Measurements from ENCODE around the gene MYO9A.

The MYO9A gene

DNA sequence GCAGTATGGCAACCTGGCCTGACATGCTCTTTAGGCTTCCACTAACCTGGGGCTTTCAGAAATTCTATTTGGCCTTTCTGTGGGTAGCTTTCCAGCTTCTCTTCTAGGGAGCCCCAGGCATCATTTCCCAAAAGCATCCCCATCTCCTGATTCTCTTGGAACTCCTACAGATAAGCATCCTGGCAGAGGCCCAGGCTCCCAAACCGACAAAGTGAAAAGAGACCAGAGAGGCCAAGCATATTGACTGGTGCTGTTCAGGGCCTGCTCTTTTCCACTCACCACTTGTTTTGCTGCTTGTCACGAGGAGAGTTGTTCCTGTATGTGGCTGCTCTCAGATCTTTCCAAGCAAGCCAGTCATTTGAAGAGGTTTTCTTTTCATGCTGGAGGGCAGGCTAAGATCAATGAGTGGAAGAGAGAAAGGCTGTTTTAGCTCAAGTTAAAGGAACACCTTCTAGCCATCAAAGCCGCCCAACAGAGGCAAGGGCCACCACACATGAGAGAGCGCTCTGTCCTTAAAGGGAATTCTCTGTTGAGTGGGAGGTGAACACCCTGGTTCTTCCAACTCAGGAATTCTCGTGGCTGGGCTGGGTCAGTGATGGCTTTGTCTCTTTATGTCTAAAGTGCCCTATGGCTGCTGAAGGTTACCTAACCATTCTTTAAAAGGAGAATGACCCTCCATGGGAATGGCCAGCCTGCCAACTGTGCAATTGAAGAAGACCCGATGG lies 338.7 kb downstream of the MYO9A start:
- no peak for DNase-seq

DNA sequence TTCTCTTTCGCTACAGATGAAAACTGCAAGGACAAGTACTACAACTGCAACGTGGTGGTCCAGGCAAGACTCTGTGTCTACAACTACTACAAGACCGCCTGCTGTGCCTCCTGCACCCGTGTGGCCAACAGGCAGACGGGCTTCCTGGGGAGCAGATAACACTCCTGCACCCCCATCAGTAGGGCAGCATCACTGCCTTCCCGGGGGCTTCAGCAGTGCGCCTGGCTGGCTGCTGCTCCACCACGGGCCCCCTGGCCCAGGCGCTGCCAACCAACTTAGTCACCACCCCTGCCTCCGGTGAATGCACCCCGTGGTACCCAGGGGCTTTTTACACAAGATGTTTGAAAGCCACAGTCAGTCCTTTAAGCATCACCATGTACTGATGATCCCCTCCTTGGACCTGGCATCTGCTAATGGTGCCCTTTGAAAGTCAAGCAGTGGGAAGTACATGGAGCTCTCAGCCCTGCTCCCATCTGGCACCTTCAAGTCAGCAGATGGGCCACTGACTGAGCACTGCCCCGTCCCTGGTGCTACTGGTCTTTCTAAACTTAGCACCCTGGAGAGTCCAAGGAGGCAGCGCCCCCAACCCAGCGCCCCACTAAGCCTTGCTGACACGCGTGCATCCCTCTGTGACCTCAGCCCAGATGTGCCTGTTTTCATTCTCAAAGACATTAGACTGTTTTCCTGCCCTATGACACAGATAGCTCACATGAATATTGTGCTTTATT lies 340.6 kb downstream of the MYO9A start:
- no peak for DNase-seq

DNA sequence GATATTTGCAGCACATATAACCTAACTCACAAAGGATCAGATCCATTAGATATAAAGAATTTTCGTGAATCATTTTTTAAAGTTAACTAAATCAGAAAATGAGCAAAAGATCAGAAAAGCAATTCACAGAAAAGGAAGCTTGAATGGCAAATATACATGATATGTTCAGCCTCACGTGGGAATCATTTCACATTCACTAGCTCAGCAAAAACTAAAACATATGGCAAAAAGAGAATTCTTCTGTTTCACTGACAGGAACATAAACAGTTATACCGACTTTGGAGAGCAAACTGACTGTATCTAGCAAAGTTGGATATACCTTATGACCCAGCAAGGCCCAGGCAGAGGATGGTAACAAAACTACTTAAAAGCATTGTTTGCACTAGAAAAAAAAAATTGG lies 341.6 kb downstream of the MYO9A start:
- no peak for DNase-seq

DNA sequence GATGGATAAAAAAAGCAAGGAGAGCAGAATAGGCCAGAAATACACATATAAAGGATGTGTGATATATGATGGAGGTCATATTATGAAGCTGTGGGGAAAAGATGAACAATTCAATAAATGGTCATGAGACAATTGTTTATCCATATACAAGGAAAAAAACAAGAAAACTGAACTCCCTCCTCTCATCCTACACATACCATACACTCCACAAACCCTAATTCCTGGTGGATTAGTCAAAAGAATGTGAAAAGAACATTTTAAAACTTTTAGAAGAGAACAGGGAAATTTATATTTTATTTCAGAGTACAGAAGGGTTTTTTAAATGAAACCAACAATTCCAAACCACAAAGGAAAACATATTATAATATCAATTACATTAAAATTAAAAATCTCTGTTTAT lies 342.1 kb downstream of the MYO9A start:
- DNase-seq: no peak

DNA sequence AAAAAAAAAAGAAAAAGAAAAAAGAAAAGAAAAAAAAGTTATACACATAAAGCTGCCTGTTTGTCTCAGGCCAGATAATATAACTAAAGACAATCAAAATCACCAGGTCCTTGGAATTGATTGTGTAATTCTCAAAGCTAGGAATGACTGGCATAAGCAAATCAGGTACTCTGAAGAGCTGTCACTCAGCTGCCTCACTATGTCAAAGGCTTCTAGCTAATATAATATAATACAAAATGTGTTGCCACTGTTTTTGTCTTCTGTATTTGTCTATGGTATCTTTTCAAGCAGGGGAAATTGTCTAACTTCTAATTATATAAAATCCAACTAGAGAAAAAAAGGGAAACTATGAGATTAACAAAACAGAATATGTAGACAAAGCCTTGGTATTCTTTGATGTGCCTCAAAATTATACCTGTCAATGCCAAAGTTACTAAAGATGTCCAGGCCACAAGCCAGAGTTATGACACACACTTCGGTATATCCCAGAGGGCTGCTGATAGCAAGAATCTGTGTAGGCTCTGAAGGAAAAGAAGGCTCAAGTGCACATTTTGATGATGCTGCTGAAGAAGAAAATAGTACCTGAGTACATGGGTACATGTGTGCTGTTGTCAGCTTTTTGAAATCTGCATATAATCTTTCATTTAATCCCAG lies 344.6 kb downstream of the MYO9A start:
- DNase-seq: no peak

Measured in CD4-positive, alpha-beta T cell treated with Interleukin-15 for 1 hour (primary cell).